Hepatocyte (in vitro differentiated cells): ENCODE measurements around the gene TCP10L. TPM values are rescaled to one million over a fixed set of nuclear protein-coding genes. Genes with fewer than 3 reads are reported as not detected.

Source experiments
- DNase-seq: peaks from one replicate; pipeline ENCODE4 v3.0.0-alpha.2; 2016; ENCODE audit warnings: low spot score
- H2AFZ ChIP-seq: fragments of 200-600 bp; sonication (generic); 2 replicates; pipeline ENCODE4 v1.6.0; 2016; ENCODE audit warnings: antibody characterized with exemption, mild to moderate bottlenecking
- H3K27ac ChIP-seq: fragments of 200-600 bp; sonication (generic); 2 replicates; pipeline ENCODE4 v1.5.1; 2016; ENCODE audit warnings: mild to moderate bottlenecking
- H3K27me3 ChIP-seq: fragments of 200-600 bp; sonication (generic); 2 replicates; pipeline ENCODE4 v1.6.1; 2016
- H3K36me3 ChIP-seq: fragments of 200-600 bp; sonication (generic); replicated peaks from 2 replicates; pipeline ENCODE4 v1.5.1; 2016; ENCODE audit warnings: low read depth; ENCODE audit not compliant: insufficient read depth
- H3K4me1 ChIP-seq: fragments of 200-600 bp; sonication (generic); 2 replicates; pipeline ENCODE4 v1.5.1; 2016; ENCODE audit warnings: mild to moderate bottlenecking, moderate library complexity; ENCODE audit not compliant: insufficient read depth
- H3K4me2 ChIP-seq: fragments of 200-600 bp; sonication (generic); 2 replicates; pipeline ENCODE4 v1.6.0; 2016
- H3K4me3 ChIP-seq: fragments of 200-600 bp; sonication (generic); 2 replicates; pipeline ENCODE4 v1.5.1; 2016; ENCODE audit warnings: mild to moderate bottlenecking
- H3K79me2 ChIP-seq: fragments of 200-600 bp; sonication (generic); 2 replicates; pipeline ENCODE4 v1.6.0; 2017; ENCODE audit warnings: mild to moderate bottlenecking
- H3K9me2 ChIP-seq: fragments of 200-600 bp; sonication (generic); replicated peaks from 2 replicates; pipeline ENCODE4 v1.6.0; 2017; ENCODE audit warnings: mild to moderate bottlenecking; ENCODE audit not compliant: insufficient read depth
- H3K9me3 ChIP-seq: fragments of 200-600 bp; sonication (generic); 2 replicates; pipeline ENCODE4 v1.5.1; 2016; ENCODE audit warnings: low read depth, mild to moderate bottlenecking
- H4K20me1 ChIP-seq: fragments of 200-600 bp; sonication (generic); 2 replicates; pipeline ENCODE4 v1.6.0; 2016; ENCODE audit warnings: mild to moderate bottlenecking; ENCODE audit not compliant: insufficient read depth, poor library complexity, severe bottlenecking
- EZH2 ChIP-seq: fragments of 200-600 bp; sonication (generic); IDR thresholded peaks from 2 replicates; pipeline ENCODE4 v1.6.1; 2016; ENCODE audit warnings: antibody characterized with exemption, mild to moderate bottlenecking, borderline replicate concordance
- EZH2phosphoT487 ChIP-seq: fragments of 200-600 bp; sonication (generic); IDR thresholded peaks from one replicate; pipeline ENCODE4 v1.6.1; 2018; ENCODE audit warnings: antibody characterized with exemption, mild to moderate bottlenecking, low read depth, moderate library complexity; ENCODE audit not compliant: unreplicated experiment, severe bottlenecking
- WGBS: methylation state at CpG from one replicate; pipeline ENCODE4 v1.1.6; 2016; ENCODE audit warnings: low lambda C conversion rate; ENCODE audit errors: missing lambda C conversion rate; 5-methylcytosine and 5-hydroxymethylcytosine counted together
- polyA plus RNA-seq: library from polyadenylated mRNA; unstranded; fragments of >200 nt; fragmentation: Nextera tagmentation; extraction: Ambion mirVana; gene quantifications from 2 replicates; pipeline ENCODE4 v1.2.1, GENCODE V29; 2016
- small RNA-seq: library from RNA; depleted of rRNA; stranded (forward); fragments of <200 nt; gene quantifications from one replicate; pipeline ENCODE3, GENCODE V24; 2014
- total RNA-seq: library from RNA; depleted of rRNA; stranded (reverse); fragments of >200 nt; gene quantifications from 2 replicates; pipeline ENCODE4 v1.2.3, GENCODE V29; 2014
- TF ChIP-seq, protein P1 (sequence below): fragments of 200-600 bp; sonication (generic); IDR thresholded peaks from 2 replicates; pipeline ENCODE4 v1.5.1; 2016; ENCODE audit warnings: antibody characterized with exemption, mild to moderate bottlenecking; ENCODE audit not compliant: poor library complexity

TCP10L gene
- total and polyA plus RNA-seq, 2 experiments from 2014 or later, result 0.40 to 1.0 TPM

DNA sequence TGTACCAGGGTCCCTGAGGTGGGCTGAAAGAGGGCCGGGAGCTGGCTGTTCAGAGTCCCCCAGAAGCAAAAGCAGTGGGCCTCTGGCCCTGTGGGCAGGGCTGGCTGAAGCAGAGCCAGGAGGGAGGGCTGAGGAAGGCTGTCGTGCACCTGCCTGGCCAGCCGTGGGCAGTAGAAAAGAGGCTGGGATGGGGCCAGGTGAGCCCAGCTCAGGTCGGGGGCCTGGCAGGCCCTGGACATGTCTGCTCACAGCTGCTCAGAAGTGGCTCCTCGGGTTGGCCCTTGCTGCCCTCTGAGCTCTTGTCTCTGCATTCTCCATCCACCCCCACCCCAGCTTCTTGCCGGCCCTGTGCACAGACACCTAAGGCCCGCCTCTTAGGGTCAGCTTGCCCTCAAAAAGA is 60.0 kb downstream of the TCP10L start:
- Histone ChIP-seq H2AFZ (no peak overlapping the region), H3K4me2 (no peak overlapping the region)
- WGBS, result 75% methylated on average over 7 of the region's 7 CpGs

DNA sequence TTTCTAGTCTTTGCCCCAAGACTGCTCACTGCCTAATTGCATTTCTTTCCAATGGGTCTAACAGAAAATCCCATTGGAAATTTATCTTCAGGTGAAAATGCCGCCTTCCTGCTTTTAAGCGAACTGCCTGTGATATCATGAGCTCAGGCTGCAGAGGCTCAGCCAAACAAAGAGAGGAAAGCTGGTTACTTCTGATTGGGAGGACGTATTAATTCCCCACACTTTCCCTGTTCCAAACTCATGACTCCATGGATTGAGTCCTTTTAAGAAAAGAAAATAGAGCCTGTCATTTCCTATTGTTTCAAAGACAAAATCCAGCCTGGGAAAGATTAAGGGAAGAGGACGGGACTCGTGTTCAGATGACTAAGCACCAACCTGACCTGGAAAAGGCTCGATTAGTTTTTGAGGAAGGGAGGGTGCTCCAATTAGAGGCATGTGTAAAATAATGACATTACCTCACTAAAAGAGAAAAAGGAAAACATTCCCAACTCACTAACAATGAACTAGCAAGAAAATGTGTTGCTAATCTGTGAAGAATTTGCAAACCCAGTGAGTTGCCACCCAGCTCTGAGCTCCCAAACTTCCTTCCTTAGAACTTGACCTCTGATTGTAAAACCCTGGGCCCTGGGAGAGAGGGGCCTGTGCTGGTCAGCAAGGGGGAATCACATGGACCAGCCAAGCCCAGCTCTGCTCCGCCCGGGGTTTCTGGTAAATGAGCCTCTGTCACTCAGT is 61.2 kb downstream of the TCP10L start:
- H4K20me1 ChIP-seq, result no peaks in the 10 kb centered on the region
- H3K4me2 ChIP-seq, result no peak overlapping the region

More for the DNA sequence above, 60.0 kb downstream of the TCP10L start:
- H3K27me3 ChIP-seq, result no peaks in the 10 kb centered on the region
- no peaks in the 10 kb centered on the region for H3K9me3 ChIP-seq
- TF ChIP-seq, protein P1, sequence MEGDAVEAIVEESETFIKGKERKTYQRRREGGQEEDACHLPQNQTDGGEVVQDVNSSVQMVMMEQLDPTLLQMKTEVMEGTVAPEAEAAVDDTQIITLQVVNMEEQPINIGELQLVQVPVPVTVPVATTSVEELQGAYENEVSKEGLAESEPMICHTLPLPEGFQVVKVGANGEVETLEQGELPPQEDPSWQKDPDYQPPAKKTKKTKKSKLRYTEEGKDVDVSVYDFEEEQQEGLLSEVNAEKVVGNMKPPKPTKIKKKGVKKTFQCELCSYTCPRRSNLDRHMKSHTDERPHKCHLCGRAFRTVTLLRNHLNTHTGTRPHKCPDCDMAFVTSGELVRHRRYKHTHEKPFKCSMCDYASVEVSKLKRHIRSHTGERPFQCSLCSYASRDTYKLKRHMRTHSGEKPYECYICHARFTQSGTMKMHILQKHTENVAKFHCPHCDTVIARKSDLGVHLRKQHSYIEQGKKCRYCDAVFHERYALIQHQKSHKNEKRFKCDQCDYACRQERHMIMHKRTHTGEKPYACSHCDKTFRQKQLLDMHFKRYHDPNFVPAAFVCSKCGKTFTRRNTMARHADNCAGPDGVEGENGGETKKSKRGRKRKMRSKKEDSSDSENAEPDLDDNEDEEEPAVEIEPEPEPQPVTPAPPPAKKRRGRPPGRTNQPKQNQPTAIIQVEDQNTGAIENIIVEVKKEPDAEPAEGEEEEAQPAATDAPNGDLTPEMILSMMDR, result no peak
- no peak for TF ChIP-seq EZH2phosphoT487
- TF ChIP-seq EZH2, result no peak
- H3K36me3 ChIP-seq, result no peaks in the 10 kb centered on the region
- no peaks in the 10 kb centered on the region for H3K4me1 ChIP-seq
- no peak for DNase-seq
- H3K4me3 ChIP-seq, result no peak overlapping the region
- H3K9me2 ChIP-seq, result no peaks in the 10 kb centered on the region
- no peaks in the 10 kb centered on the region for H3K79me2 ChIP-seq
- H4K20me1 ChIP-seq, result no peaks in the 10 kb centered on the region
- no peak overlapping the region for H3K27ac ChIP-seq

More for the DNA sequence above, 61.2 kb downstream of the TCP10L start:
- no peak for DNase-seq
- Histone ChIP-seq H3K4me3 (no peak overlapping the region), H3K79me2 (no peaks in the 10 kb centered on the region), H3K27ac (no peak overlapping the region), H3K27me3 (no peaks in the 10 kb centered on the region), H3K9me3 (no peaks in the 10 kb centered on the region), H3K36me3 (no peaks in the 10 kb centered on the region), H3K9me2 (no peaks in the 10 kb centered on the region), H3K4me1 (no peaks in the 10 kb centered on the region), H2AFZ (no peak overlapping the region)
- TF ChIP-seq, protein P1, result no peak
- no peak for TF ChIP-seq EZH2
- no peak for TF ChIP-seq EZH2phosphoT487
- 71% methylated on average over 8 of the region's 8 CpGs for WGBS

Small RNAs within 50 kb of the gene (small RNA-seq; reads per million reads assigned to genes)
- not detected for gene RF00438
- gene RNA5SP490, result 0.16 reads per million

Other genes with a start within 250 kb of the TCP10L start
- gene URB1, start 192.5 kb downstream of the TCP10L start, total RNA-seq, result 10.1 and 13.6 TPM in 2 replicates
- 2.9 and 3.4 TPM in 2 replicates for gene URB1, start 192.5 kb downstream of the TCP10L start, polyA plus RNA-seq
- gene EVA1C, start 172.8 kb downstream of the TCP10L start, total RNA-seq, result 2.9 and 3.4 TPM in 2 replicates
- 2.2 and 4.4 TPM in 2 replicates for gene EVA1C, start 172.8 kb downstream of the TCP10L start, polyA plus RNA-seq
- 32.6 and 35.7 TPM in 2 replicates for gene CFAP298, start 26.9 kb upstream of the TCP10L start, total RNA-seq
- 60.1 and 61.8 TPM in 2 replicates for gene CFAP298, start 26.9 kb upstream of the TCP10L start, polyA plus RNA-seq
- 4.7 and 8.9 TPM in 2 replicates for gene SYNJ1, start 142.5 kb upstream of the TCP10L start, total RNA-seq
- 3.9 and 7.8 TPM in 2 replicates for gene SYNJ1, start 142.5 kb upstream of the TCP10L start, polyA plus RNA-seq
- gene PAXBP1, start 186.2 kb upstream of the TCP10L start, total RNA-seq, result 44.5 and 50.9 TPM in 2 replicates
- 17.9 and 28.8 TPM in 2 replicates for gene PAXBP1, start 186.2 kb upstream of the TCP10L start, polyA plus RNA-seq